Spinal cord (tissue), 10 donors: Measurements from ENCODE around the gene SLC25A22. TPM values are rescaled to one million over a fixed set of nuclear protein-coding genes. Genes with fewer than 3 reads are reported as not detected.

ENCODE experiments used
- DNase-seq, 6 donors: peaks; one replicate each; pipeline versions ENCODE4 v3.0.0 to v3.0.0-alpha.2; 2013 to 2015; ENCODE audit warnings: low spot score in 6 of 6, low read depth in 4 of 6
- H3K27ac ChIP-seq: one replicate; pipeline ENCODE4 v1.5.1; 2013; ENCODE audit warnings: low read depth, low read length, control low read depth
- H3K27me3 ChIP-seq: one replicate; pipeline ENCODE4 v1.6.1; 2013; ENCODE audit warnings: low read length; ENCODE audit not compliant: control insufficient read depth, insufficient read depth
- H3K36me3 ChIP-seq: one replicate; pipeline ENCODE4 v1.6.1; 2013; ENCODE audit warnings: low read length; ENCODE audit not compliant: control insufficient read depth, insufficient read depth
- H3K4me1 ChIP-seq: one replicate; pipeline ENCODE4 v1.6.1; 2013; ENCODE audit warnings: low read length; ENCODE audit not compliant: control insufficient read depth, insufficient read depth
- H3K4me3 ChIP-seq: one replicate; pipeline ENCODE4 v1.5.1; 2013; ENCODE audit warnings: low read depth, low read length, control low read depth
- H3K9me3 ChIP-seq: one replicate; pipeline ENCODE4 v1.6.1; 2013; ENCODE audit warnings: low read length; ENCODE audit not compliant: control insufficient read depth, insufficient read depth
- WGBS: methylation state at CpG from one replicate; pipeline ENCODE4 v1.1.5; 2013; ENCODE audit warnings: missing lambda C conversion rate; ENCODE audit not compliant: insufficient coverage; 5-methylcytosine and 5-hydroxymethylcytosine counted together
- polyA plus RNA-seq, 2 donors: library from polyadenylated mRNA; unstranded; fragments of 120-200 nt; gene quantifications; one replicate each; pipeline ENCODE4 v1.2.1, GENCODE V29; 2013; ENCODE audit not compliant: insufficient read length in 2 of 2
- total RNA-seq, 2 donors: library from RNA; depleted of rRNA in 1 of 2; stranded (reverse); fragments of 120-200 nt in 1 of 2; fragments of >200 nt in 1 of 2; gene quantifications; one replicate each; pipeline versions ENCODE4 v1.2.3 to v1.2.4, GENCODE V29; 2013 to 2014
- donor health status: healthy.

SLC25A22 gene
- total and polyA plus RNA-seq, 4 donors = 17.5 to 69.2 (median 36.3) TPM

GRCh38 chr11:815675-816432 lies 17.8 kb upstream of the SLC25A22 start:
- Histone ChIP-seq H3K9me3 (no peaks in the 10 kb centered on the region), H3K27ac (no peak overlapping the region), H3K27me3 (no peaks in the 10 kb centered on the region), H3K4me3 (no peak overlapping the region), H3K4me1 (peaks cover 27% of the 10 kb centered on the region), H3K36me3 (peaks cover 53% of the 10 kb centered on the region)
- no peak for DNase-seq
- WGBS = 91% methylated on average over 11 of the region's 11 CpGs

GRCh38 chr11:813456-814096 lies 15.5 kb upstream of the SLC25A22 start:
- H3K9me3 ChIP-seq = no peaks in the 10 kb centered on the region
- H3K27ac ChIP-seq = no peak overlapping the region
- no peak for DNase-seq
- H3K4me1 ChIP-seq = peaks cover 25% of the 10 kb centered on the region
- peaks cover 48% of the 10 kb centered on the region for H3K36me3 ChIP-seq
- H3K4me3 ChIP-seq = no peak overlapping the region
- 86% methylated on average over 7 of the region's 9 CpGs for WGBS
- no peaks in the 10 kb centered on the region for H3K27me3 ChIP-seq

- Histone ChIP-seq H3K4me1 (peaks cover 26% of the 10 kb centered on the region), H3K36me3 (peaks cover 48% of the 10 kb centered on the region), H3K27ac (no peak overlapping the region), H3K27me3 (no peaks in the 10 kb centered on the region), H3K9me3 (no peaks in the 10 kb centered on the region), H3K4me3 (no peak overlapping the region)
- DNase-seq = no peak
- WGBS = 88% methylated on average over 6 of the region's 6 CpGs
Measured at GRCh38 chr11:813072-813455, 15.0 kb upstream of the SLC25A22 start.

DNA sequence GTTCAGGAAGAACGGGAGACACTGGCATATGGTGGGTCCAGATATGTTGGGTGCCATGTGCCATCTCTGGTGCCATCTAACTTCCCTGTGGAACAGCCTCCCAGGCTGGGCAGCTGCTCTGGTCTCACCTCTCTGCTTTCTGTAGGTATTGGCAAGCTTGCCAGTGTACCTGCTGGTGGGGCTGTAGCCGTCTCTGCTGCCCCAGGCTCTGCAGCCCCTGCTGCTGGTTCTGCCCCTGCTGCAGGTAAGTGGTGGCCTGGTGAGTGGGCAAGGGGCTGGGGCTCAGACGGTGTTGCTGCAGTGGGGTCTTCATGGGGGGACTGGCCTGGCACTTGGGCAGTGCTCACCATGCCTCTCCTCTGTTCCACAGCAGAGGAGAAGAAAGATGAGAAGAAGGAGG lies 14.3 kb upstream of the SLC25A22 start:
- H3K9me3 ChIP-seq = no peaks in the 10 kb centered on the region
- H3K36me3 ChIP-seq = peaks cover 48% of the 10 kb centered on the region
- H3K4me1 ChIP-seq = peaks cover 26% of the 10 kb centered on the region
- no peak overlapping the region for H3K27ac ChIP-seq
- 100% methylated on average over 3 of the region's 3 CpGs for WGBS
- DNase-seq = no peak
- no peak overlapping the region for H3K4me3 ChIP-seq
- no peaks in the 10 kb centered on the region for H3K27me3 ChIP-seq

- DNase-seq = no peak
- Histone ChIP-seq H3K27me3 (no peaks in the 10 kb centered on the region), H3K4me3 (no peak overlapping the region), H3K27ac (no peak overlapping the region), H3K4me1 (peaks cover 26% of the 10 kb centered on the region), H3K9me3 (no peaks in the 10 kb centered on the region), H3K36me3 (peaks cover 48% of the 10 kb centered on the region)
- 87% methylated on average over 14 of the region's 14 CpGs for WGBS
Measured at GRCh38 chr11:811446-812245, 13.6 kb upstream of the SLC25A22 start.

DNA sequence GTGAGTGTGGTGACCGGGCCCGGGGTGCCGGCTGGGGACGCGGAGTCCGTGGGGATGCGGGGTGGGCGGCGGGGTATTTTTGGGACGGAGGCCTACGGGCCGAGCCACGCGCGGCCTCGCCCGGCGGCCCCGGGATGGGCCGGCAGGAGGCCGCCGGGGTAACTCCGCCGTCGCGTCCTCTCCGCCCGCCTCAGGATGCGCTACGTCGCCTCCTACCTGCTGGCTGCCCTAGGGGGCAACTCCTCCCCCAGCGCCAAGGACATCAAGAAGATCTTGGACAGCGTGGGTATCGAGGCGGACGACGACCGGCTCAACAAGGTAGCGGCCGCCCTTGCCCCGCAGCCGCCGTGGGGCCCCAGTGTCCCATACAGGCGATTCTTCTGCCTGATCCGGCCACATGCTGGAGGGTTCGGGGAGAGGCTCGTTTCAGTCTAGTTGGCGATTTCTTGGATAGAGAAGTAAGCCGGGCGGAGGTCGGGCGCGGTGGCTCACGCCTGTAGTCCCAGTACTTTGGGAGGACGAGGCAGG lies 12.0 kb upstream of the SLC25A22 start:
- no peak for DNase-seq
- Histone ChIP-seq H3K4me3 (peak overlapping the region; percentile 95), H3K36me3 (peaks cover 33% of the 10 kb centered on the region), H3K9me3 (no peaks in the 10 kb centered on the region), H3K27ac (no peak overlapping the region), H3K27me3 (no peaks in the 10 kb centered on the region), H3K4me1 (peaks cover 37% of the 10 kb centered on the region)
- under 1% methylated on average over 54 of the region's 55 CpGs for WGBS

DNA sequence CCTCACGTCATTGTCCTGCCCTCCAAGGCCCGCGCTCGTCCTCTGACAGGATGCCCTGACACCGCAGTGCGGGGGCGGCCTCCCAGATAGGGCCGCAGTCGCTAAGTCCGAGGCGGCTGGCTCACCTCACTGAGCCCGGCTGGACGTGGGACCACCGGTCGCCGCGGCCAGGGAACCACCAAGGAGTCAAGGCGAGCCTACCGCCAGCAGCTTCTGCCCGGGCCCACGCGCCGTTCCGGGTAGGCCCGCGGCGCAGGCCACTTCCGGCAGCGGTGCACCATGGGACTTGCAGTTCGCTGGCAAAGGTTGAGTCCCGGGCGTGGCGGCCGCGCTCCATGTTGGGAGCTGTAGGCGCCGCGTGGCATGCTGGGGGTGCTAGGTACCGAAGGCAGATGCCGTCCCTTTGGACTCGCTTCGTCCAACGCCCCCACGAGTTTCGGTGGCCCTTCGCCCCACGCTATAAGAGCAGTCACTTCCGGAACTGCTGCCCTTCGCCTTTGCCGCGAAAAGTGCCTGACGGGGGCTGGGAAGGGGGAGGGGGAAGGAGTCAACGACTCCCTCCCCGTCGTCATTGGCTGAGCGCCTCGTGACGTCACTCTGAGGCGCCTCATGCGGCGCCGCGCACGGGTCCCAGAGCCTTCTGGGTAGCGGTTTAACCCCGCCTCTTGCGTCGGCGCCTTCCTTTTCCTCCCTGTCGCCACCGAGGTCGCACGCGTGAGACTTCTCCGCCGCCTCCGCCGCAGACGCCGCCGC lies 11.4 kb upstream of the SLC25A22 start, which contains the start of gene RPLP2:
Gene RPLP2, plus strand, starts transcription at position 681 of the 753 bp plus-strand sequence. CDS start 268 bp downstream, outside the sequence.
- Histone ChIP-seq H3K27ac (peak within 1 kb of the TSS; percentile 98), H3K9me3 (no peaks in the 10 kb centered on the region), H3K4me1 (peaks cover 42% of the 10 kb centered on the region), H3K4me3 (peak within 1 kb of the TSS; percentile 95), H3K36me3 (peaks cover 28% of the 10 kb centered on the region), H3K27me3 (no peaks in the 10 kb centered on the region)
- under 1% methylated on average over 78 of the region's 81 CpGs for WGBS
- peak; percentile 96 to 99 (median 98) for DNase-seq

GRCh38 chr11:808427-809286 lies 10.6 kb upstream of the SLC25A22 start:
- DNase-seq = no peak
- Histone ChIP-seq H3K27me3 (no peaks in the 10 kb centered on the region), H3K9me3 (no peaks in the 10 kb centered on the region), H3K27ac (peak overlapping the region; percentile 98), H3K36me3 (peaks cover 29% of the 10 kb centered on the region), H3K4me1 (peaks cover 50% of the 10 kb centered on the region), H3K4me3 (peak overlapping the region; percentile 95)
- 28% methylated on average over 32 of the region's 36 CpGs for WGBS
